OCI-LY1 (cell line): Measurements from ENCODE around the gene CXCL17.

ENCODE experiments used
- H2AFZ ChIP-seq: fragments of 200-600 bp; sonication (generic), shearing (Covaris generic); 2 replicates; pipeline ENCODE4 v1.6.0; 2014; ENCODE audit warnings: antibody characterized with exemption, mild to moderate bottlenecking, low read length
- H3F3A ChIP-seq: fragments of 200-600 bp; sonication (generic), shearing (Covaris generic); 2 replicates; pipeline ENCODE4 v1.6.0; 2014; ENCODE audit warnings: mild to moderate bottlenecking, antibody characterized with exemption, low read length, moderate library complexity; ENCODE audit not compliant: insufficient read depth
- H3K27ac ChIP-seq: fragments of 200-600 bp; sonication (generic); 2 replicates; pipeline ENCODE4 v1.5.1; 2014; ENCODE audit warnings: low read length, mixed run types, mild to moderate bottlenecking, low read depth; ENCODE audit not compliant: poor library complexity, severe bottlenecking
- H3K27me3 ChIP-seq: fragments of 200-600 bp; sonication (generic); 2 replicates; pipeline ENCODE4 v1.6.0; 2014; ENCODE audit warnings: antibody characterized with exemption, mild to moderate bottlenecking, low read length, moderate library complexity; ENCODE audit not compliant: insufficient read depth
- H3K36me3 ChIP-seq: fragments of 200-600 bp; sonication (generic); 2 replicates; pipeline ENCODE4 v1.6.1; 2014; ENCODE audit warnings: mild to moderate bottlenecking, antibody characterized with exemption, low read length, moderate library complexity, mixed read lengths; ENCODE audit not compliant: insufficient read depth
- H3K4me1 ChIP-seq: fragments of 200-600 bp; sonication (generic); 2 replicates; pipeline ENCODE4 v1.5.1; 2014; ENCODE audit warnings: mild to moderate bottlenecking, low read length, moderate library complexity; ENCODE audit not compliant: insufficient read depth, severe bottlenecking
- H3K4me2 ChIP-seq: fragments of 200-600 bp; sonication (generic), shearing (Covaris generic); 2 replicates; pipeline ENCODE4 v1.6.1; 2014; ENCODE audit warnings: low read length
- H3K4me3 ChIP-seq: fragments of 200-600 bp; sonication (generic); 2 replicates; pipeline ENCODE4 v1.5.1; 2014; ENCODE audit warnings: low read length, low read depth, mild to moderate bottlenecking, mixed read lengths; ENCODE audit not compliant: poor library complexity, severe bottlenecking
- H3K79me2 ChIP-seq: fragments of 200-600 bp; shearing (Covaris generic); 2 replicates; pipeline ENCODE4 v1.6.1; 2016; ENCODE audit warnings: mixed run types, low read length, mixed read lengths; ENCODE audit not compliant: insufficient read depth
- H3K9ac ChIP-seq: fragments of 200-600 bp; sonication (generic), shearing (Covaris generic); 2 replicates; pipeline ENCODE4 v1.6.1; 2014; ENCODE audit warnings: mild to moderate bottlenecking, low read length, mixed read lengths
- H3K9me2 ChIP-seq: fragments of 200-600 bp; sonication (generic), shearing (Covaris generic); 2 replicates; pipeline ENCODE4 v1.6.1; 2014; ENCODE audit warnings: low read depth, mild to moderate bottlenecking, low read length, mixed read lengths
- H3K9me3 ChIP-seq: fragments of 200-600 bp; shearing (Covaris generic); 2 replicates; pipeline ENCODE4 v1.6.1; 2014; ENCODE audit warnings: low read length, mixed read lengths
- H4K20me1 ChIP-seq: fragments of 200-600 bp; sonication (generic), shearing (Covaris generic); 2 replicates; pipeline ENCODE4 v1.6.0; 2016; ENCODE audit warnings: mild to moderate bottlenecking, low read length; ENCODE audit not compliant: insufficient read depth
- CTCF ChIP-seq: fragments of 200-600 bp; sonication (generic), shearing (Covaris generic); IDR thresholded peaks from 2 replicates; pipeline ENCODE4 v1.5.1; 2017; ENCODE audit warnings: mild to moderate bottlenecking, antibody characterized with exemption, low read length, moderate library complexity, mixed read lengths
- EZH2 ChIP-seq: fragments of 200-600 bp; sonication (generic), shearing (Covaris generic); IDR thresholded peaks from 2 replicates; pipeline ENCODE4 v1.8.0; 2017; ENCODE audit warnings: borderline replicate concordance, mixed run types, mild to moderate bottlenecking, antibody characterized with exemption, low read length, moderate library complexity, mixed read lengths

Gene CXCL17

GRCh38 chr19:42421591-42422031, 21.1 kb downstream of the CXCL17 start:
- Histone ChIP-seq H3K4me2 (peak overlapping the region; percentile 79), H3K9me2 (no peaks in the 10 kb centered on the region), H3K27ac (peak overlapping the region; percentile 83), H3F3A (no peaks in the 10 kb centered on the region), H3K9ac (peak overlapping the region; percentile 80), H4K20me1 (no peaks in the 10 kb centered on the region), H3K4me1 (peaks cover 33% of the 10 kb centered on the region), H3K79me2 (no peaks in the 10 kb centered on the region), H3K9me3 (no peaks in the 10 kb centered on the region), H3K27me3 (no peaks in the 10 kb centered on the region), H3K4me3 (peak overlapping the region; percentile 73), H2AFZ (no peak overlapping the region), H3K36me3 (peaks cover 6% of the 10 kb centered on the region; the same call in 1 of the 2 replicates)
- TF ChIP-seq CTCF (no peak), EZH2 (no peak)

GRCh38 chr19:42421101-42421500, 21.6 kb downstream of the CXCL17 start:
- H3K9me3 ChIP-seq: no peaks in the 10 kb centered on the region
- H3K9ac ChIP-seq: peak overlapping the region; percentile 80; the same call in 1 of the 2 replicates
- H4K20me1 ChIP-seq: no peaks in the 10 kb centered on the region
- no peak overlapping the region for H2AFZ ChIP-seq
- no peaks in the 10 kb centered on the region for H3K79me2 ChIP-seq
- H3K27me3 ChIP-seq: no peaks in the 10 kb centered on the region
- H3K4me1 ChIP-seq: peaks cover 33% of the 10 kb centered on the region
- H3F3A ChIP-seq: no peaks in the 10 kb centered on the region
- no peak for TF ChIP-seq CTCF
- H3K9me2 ChIP-seq: no peaks in the 10 kb centered on the region
- peaks cover 6% of the 10 kb centered on the region; the same call in 1 of the 2 replicates for H3K36me3 ChIP-seq
- peak overlapping the region; percentile 79 for H3K4me2 ChIP-seq
- H3K27ac ChIP-seq: peak overlapping the region; percentile 83
- H3K4me3 ChIP-seq: peak overlapping the region; percentile 73

GRCh38 chr19:42420055-42420544, 22.6 kb downstream of the CXCL17 start:
- Histone ChIP-seq H3K9me3 (no peaks in the 10 kb centered on the region), H3K4me1 (peaks cover 33% of the 10 kb centered on the region), H3K9ac (no peak overlapping the region; the same call in 1 of the 2 replicates), H3K9me2 (no peaks in the 10 kb centered on the region), H3K27ac (peak overlapping the region; percentile 1), H4K20me1 (no peaks in the 10 kb centered on the region), H3K27me3 (no peaks in the 10 kb centered on the region), H3K79me2 (no peaks in the 10 kb centered on the region), H3K4me2 (peak overlapping the region; percentile 15; the same call in 1 of the 2 replicates), H2AFZ (no peak overlapping the region), H3K4me3 (no peak overlapping the region), H3K36me3 (peaks cover 6% of the 10 kb centered on the region; the same call in 1 of the 2 replicates), H3F3A (no peaks in the 10 kb centered on the region)
- TF ChIP-seq CTCF (peak; percentile 99), EZH2 (no peak)
